Mesenchymal stem cell (in vitro differentiated cells and primary cell): ENCODE data around the gene JAKMIP1.
"Not testable (repeated sequence)": the region's sequence is repeated elsewhere in the genome, so short reads cannot be mapped to it uniquely, and the experiment has no call there.

ENCODE experiments used
- DNase-seq: peaks from one replicate; pipeline ENCODE4 v3.0.0-alpha.2; 2013
- H2AFZ ChIP-seq: one replicate; pipeline ENCODE4 v1.6.1; 2013; ENCODE audit warnings: low read depth, mild to moderate bottlenecking, control low read depth, inconsistent platforms, low read length, moderate library complexity
- H2AK5ac ChIP-seq: 2 replicates; pipeline ENCODE4 v1.6.1; 2013; ENCODE audit warnings: low read length, moderate library complexity, mild to moderate bottlenecking, inconsistent platforms; ENCODE audit not compliant: severe bottlenecking
- H2BK120ac ChIP-seq: one replicate; pipeline ENCODE4 v1.6.1; 2013; ENCODE audit warnings: low read depth, mild to moderate bottlenecking, inconsistent platforms, low read length, moderate library complexity
- H2BK12ac ChIP-seq, 2 experiments: one replicate each; pipeline ENCODE4 v1.6.1; 2013; ENCODE audit warnings: inconsistent platforms in 2 of 2, low read length in 2 of 2, mild to moderate bottlenecking in 2 of 2, moderate library complexity in 2 of 2, control low read depth in 1 of 2
- H2BK15ac ChIP-seq: one replicate; pipeline ENCODE4 v1.6.1; 2013; ENCODE audit warnings: mild to moderate bottlenecking, low read depth, inconsistent platforms; ENCODE audit not compliant: poor library complexity, severe bottlenecking
- H2BK5ac ChIP-seq: 2 replicates; pipeline ENCODE4 v1.6.1; 2013; ENCODE audit warnings: low read depth, mild to moderate bottlenecking, low read length, control low read depth, inconsistent platforms; ENCODE audit not compliant: poor library complexity, severe bottlenecking
- H3K14ac ChIP-seq, 2 experiments: one replicate each; pipeline ENCODE4 v1.6.1; 2013; ENCODE audit warnings: inconsistent platforms in 2 of 2, low read length in 2 of 2, control low read depth in 1 of 2, mild to moderate bottlenecking in 1 of 2, moderate library complexity in 1 of 2
- H3K18ac ChIP-seq, 2 experiments: one replicate each; pipeline ENCODE4 v1.6.1; 2013; ENCODE audit warnings: inconsistent platforms in 2 of 2, low read length in 2 of 2, control low read depth in 1 of 2, low read depth in 1 of 2, mild to moderate bottlenecking in 1 of 2
- H3K23ac ChIP-seq, 2 experiments: one replicate each; pipeline ENCODE4 v1.6.1; 2013; ENCODE audit warnings: inconsistent platforms in 2 of 2, low read length in 2 of 2, mild to moderate bottlenecking in 2 of 2, moderate library complexity in 2 of 2, control low read depth in 1 of 2
- H3K27ac ChIP-seq: 2 replicates; pipeline ENCODE4 v1.5.1; 2013; ENCODE audit warnings: mild to moderate bottlenecking, moderate library complexity, low read length, control low read depth, inconsistent platforms; ENCODE audit not compliant: poor library complexity, severe bottlenecking
- H3K27me3 ChIP-seq, 2 experiments: 2 replicates each; pipeline versions ENCODE4 v1.6.1 to v1.7.0; 2013; ENCODE audit warnings: low read length in 2 of 2, mild to moderate bottlenecking in 2 of 2, moderate library complexity in 2 of 2, control low read depth in 1 of 2, inconsistent platforms in 1 of 2; ENCODE audit not compliant: control insufficient read depth in 1 of 2, insufficient read depth in 1 of 2
- H3K36me3 ChIP-seq, 2 experiments: 2 replicates each; pipeline versions ENCODE4 v1.6.1 to v1.7.0; 2013; ENCODE audit warnings: low read length in 2 of 2, control low read depth in 1 of 2, inconsistent platforms in 1 of 2, low read depth in 1 of 2, mild to moderate bottlenecking in 1 of 2; ENCODE audit not compliant: insufficient read depth in 2 of 2, control insufficient read depth in 1 of 2
- H3K4ac ChIP-seq, 2 experiments: one replicate each; pipeline ENCODE4 v1.6.1; 2013; ENCODE audit warnings: inconsistent platforms in 2 of 2, low read length in 2 of 2, mild to moderate bottlenecking in 2 of 2, moderate library complexity in 2 of 2, control low read depth in 1 of 2, low read depth in 1 of 2
- H3K4me1 ChIP-seq: 2 replicates; pipeline ENCODE4 v1.6.1; 2013; ENCODE audit warnings: low read depth, low read length, control low read depth; ENCODE audit not compliant: control insufficient read depth, insufficient read depth
- H3K4me2 ChIP-seq: 2 replicates; pipeline ENCODE4 v1.6.1; 2013; ENCODE audit warnings: low read length, mild to moderate bottlenecking, inconsistent platforms; ENCODE audit not compliant: poor library complexity, severe bottlenecking
- H3K4me3 ChIP-seq, 2 experiments: 2 replicates each; pipeline versions ENCODE4 v1.5.1 to v1.7.0; 2013; ENCODE audit warnings: low read length in 2 of 2, mild to moderate bottlenecking in 2 of 2, control low read depth in 1 of 2, low read depth in 1 of 2; ENCODE audit not compliant: insufficient read depth in 1 of 2
- H3K79me1 ChIP-seq: replicated peaks from 2 replicates; pipeline ENCODE4 v1.6.1; 2013; ENCODE audit warnings: mild to moderate bottlenecking, control low read depth, low read length, inconsistent platforms; ENCODE audit not compliant: poor library complexity, severe bottlenecking
- H3K9ac ChIP-seq: 2 replicates; pipeline ENCODE4 v1.7.0; 2013; ENCODE audit warnings: mild to moderate bottlenecking, low read length, moderate library complexity
- H3K9me3 ChIP-seq: 2 replicates; pipeline ENCODE4 v1.7.0; 2013; ENCODE audit warnings: mild to moderate bottlenecking, low read length; ENCODE audit not compliant: control insufficient read depth
- H4K8ac ChIP-seq: one replicate; pipeline ENCODE4 v1.6.1; 2013; ENCODE audit warnings: inconsistent platforms, mild to moderate bottlenecking, low read length, moderate library complexity
- H4K91ac ChIP-seq: one replicate; pipeline ENCODE4 v1.6.1; 2013; ENCODE audit warnings: mild to moderate bottlenecking, low read length, inconsistent platforms
- WGBS: methylation state at CpG from one replicate; pipeline ENCODE4 v1.1.7; 2013; ENCODE audit warnings: mixed read lengths; 5-methylcytosine and 5-hydroxymethylcytosine counted together

Gene JAKMIP1

DNA sequence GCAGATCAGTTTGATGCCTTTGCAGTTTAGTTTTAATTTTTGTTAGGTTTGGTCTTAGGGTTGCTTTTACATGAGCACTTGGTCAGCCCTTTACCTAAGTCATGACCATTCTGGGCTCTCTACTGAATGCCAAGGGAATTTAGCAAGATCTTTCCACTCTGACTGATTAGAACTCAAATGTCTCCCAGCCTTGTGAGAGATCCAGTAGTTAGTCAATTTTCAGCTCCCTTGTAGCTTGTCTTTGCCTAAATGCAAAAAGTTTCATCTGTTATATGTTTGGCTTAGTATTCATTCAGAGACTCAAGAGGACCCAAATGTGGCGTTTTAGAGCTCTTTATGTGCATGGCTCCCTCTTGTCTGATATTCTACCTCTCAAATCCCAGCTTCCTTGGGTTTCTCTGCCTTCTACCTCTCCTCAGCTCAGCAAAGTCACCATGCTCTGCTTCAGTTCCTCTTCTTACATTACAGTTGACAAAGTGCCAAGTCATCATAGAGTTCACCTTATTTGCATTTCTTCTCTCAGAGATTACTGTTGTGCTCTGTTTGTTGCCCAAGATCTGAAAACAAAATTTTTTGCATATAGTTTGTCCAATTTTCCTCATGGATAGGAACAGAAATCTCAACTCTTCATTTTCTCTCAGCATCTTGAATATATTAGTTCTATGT is 17.5 kb upstream of the JAKMIP1 start:
- no peak overlapping the region for H4K8ac ChIP-seq
- H2AFZ ChIP-seq = no peak overlapping the region
- H3K23ac ChIP-seq = no peak overlapping the region
- peaks cover 25 to 33% of the 10 kb centered on the region in 2 experiments for H3K27me3 ChIP-seq
- no peak overlapping the region for H3K4ac ChIP-seq
- no peaks in the 10 kb centered on the region for H3K79me1 ChIP-seq
- H2BK5ac ChIP-seq = no peak overlapping the region
- H3K27ac ChIP-seq = no peak overlapping the region
- no peak overlapping the region for H3K18ac ChIP-seq
- H3K4me2 ChIP-seq = no peak overlapping the region
- H2BK12ac ChIP-seq = no peak overlapping the region
- no peak overlapping the region for H2BK120ac ChIP-seq
- H2BK15ac ChIP-seq = no peak overlapping the region
- H2AK5ac ChIP-seq = no peak overlapping the region
- H3K36me3 ChIP-seq = peaks cover 0 to 6% of the 10 kb centered on the region in 2 experiments
- no peak overlapping the region for H3K4me3 ChIP-seq
- H3K14ac ChIP-seq = no peak overlapping the region
- peaks cover 18% of the 10 kb centered on the region for H3K9me3 ChIP-seq
- no peak overlapping the region for H4K91ac ChIP-seq
- H3K9ac ChIP-seq = no peak overlapping the region
- peaks cover 5% of the 10 kb centered on the region for H3K4me1 ChIP-seq
- DNase-seq = no peak
- 51% methylated on average over 1 of the region's 1 CpG for WGBS

DNA sequence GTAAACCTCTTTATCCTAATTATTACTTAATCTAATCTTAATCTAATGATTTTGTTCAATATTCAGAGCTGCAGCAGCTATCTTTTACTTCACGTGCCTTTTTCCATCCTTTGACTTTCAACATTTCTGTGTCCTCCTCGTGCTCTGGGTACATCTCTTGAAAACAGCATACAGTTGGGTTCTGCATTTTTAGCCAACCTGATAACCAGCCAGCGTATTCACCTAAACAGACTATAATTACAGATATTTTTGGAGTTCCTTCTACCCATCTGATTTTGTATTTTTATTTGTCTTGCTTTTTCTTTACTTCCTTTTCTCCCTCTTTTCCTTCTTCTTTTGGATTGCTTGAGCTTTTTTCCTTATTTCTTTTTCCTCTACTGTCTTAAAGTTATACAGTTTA is 16.2 kb upstream of the JAKMIP1 start:
- Histone ChIP-seq H2BK5ac (no peak overlapping the region), H3K4me2 (no peak overlapping the region), H3K18ac (no peak overlapping the region), H3K4me3 (no peak overlapping the region), H3K4me1 (no peaks in the 10 kb centered on the region), H2AFZ (no peak overlapping the region), H3K23ac (no peak overlapping the region), H3K36me3 (no peaks in the 10 kb centered on the region), H3K4ac (no peak overlapping the region), H2BK120ac (no peak overlapping the region), H3K27me3 (peaks cover 19 to 25% of the 10 kb centered on the region in 2 experiments), H3K9ac (no peak overlapping the region), H4K8ac (no peak overlapping the region), H3K27ac (no peak overlapping the region), H3K79me1 (no peaks in the 10 kb centered on the region), H2BK12ac (no peak overlapping the region), H2AK5ac (no peak overlapping the region), H3K14ac (no peak overlapping the region), H2BK15ac (no peak overlapping the region), H4K91ac (no peak overlapping the region), H3K9me3 (peaks cover 13% of the 10 kb centered on the region)
- no peak for DNase-seq
- WGBS = 48% methylated on average over 2 of the region's 3 CpGs

DNA sequence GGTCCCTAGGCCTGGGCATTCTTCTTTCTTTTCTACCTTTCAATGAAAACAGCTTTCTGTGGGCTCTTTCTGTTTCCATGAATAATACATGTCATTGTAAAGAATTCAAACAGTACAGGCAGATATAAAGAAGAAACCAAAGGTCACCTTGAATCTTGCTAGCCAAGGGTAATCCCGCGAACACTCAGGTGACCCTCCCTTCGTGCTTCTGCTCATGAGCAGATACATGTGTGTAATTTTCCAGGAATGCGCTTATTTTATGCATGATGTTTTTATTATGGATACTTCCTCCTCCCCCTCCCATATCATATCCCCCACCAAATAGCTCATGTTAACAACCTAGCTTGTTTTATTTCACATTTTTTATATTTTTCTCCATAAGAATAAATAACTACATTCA is 9.6 kb upstream of the JAKMIP1 start:
- no peak overlapping the region for H2BK120ac ChIP-seq
- no peak overlapping the region for H3K23ac ChIP-seq
- H4K91ac ChIP-seq = no peak overlapping the region
- no peak overlapping the region for H3K14ac ChIP-seq
- H3K79me1 ChIP-seq = no peaks in the 10 kb centered on the region
- H3K4me3 ChIP-seq = no peak overlapping the region
- 74% methylated on average over 3 of the region's 4 CpGs for WGBS
- H3K27me3 ChIP-seq = peaks cover 13 to 14% of the 10 kb centered on the region in 2 experiments
- H3K4ac ChIP-seq = no peak overlapping the region
- peaks cover 5% of the 10 kb centered on the region for H3K9me3 ChIP-seq
- H4K8ac ChIP-seq = no peak overlapping the region
- no peak overlapping the region for H3K27ac ChIP-seq
- no peak overlapping the region for H2BK15ac ChIP-seq
- no peak overlapping the region for H3K4me2 ChIP-seq
- no peak overlapping the region for H3K9ac ChIP-seq
- H2AK5ac ChIP-seq = no peak overlapping the region
- no peak overlapping the region for H2AFZ ChIP-seq
- H2BK5ac ChIP-seq = no peak overlapping the region
- H3K36me3 ChIP-seq = no peaks in the 10 kb centered on the region
- H3K4me1 ChIP-seq = no peaks in the 10 kb centered on the region
- DNase-seq = no peak
- H3K18ac ChIP-seq = no peak overlapping the region
- no peak overlapping the region for H2BK12ac ChIP-seq

- not testable (repeated sequence) for H2BK12ac ChIP-seq, H3K4ac ChIP-seq, H4K8ac ChIP-seq, DNase-seq, H3K36me3 ChIP-seq, H3K23ac ChIP-seq, H2BK5ac ChIP-seq, H3K79me1 ChIP-seq, H2BK15ac ChIP-seq, H3K27ac ChIP-seq, H3K4me3 ChIP-seq, H2BK120ac ChIP-seq, H4K91ac ChIP-seq, H3K9ac ChIP-seq, H3K14ac ChIP-seq, H2AK5ac ChIP-seq, H3K4me1 ChIP-seq, H2AFZ ChIP-seq, H3K18ac ChIP-seq, H3K4me2 ChIP-seq, H3K9me3 ChIP-seq
- 88% methylated on average over 3 of the region's 4 CpGs for WGBS
- peaks cover 17 to 20% of the 10 kb centered on the region in 2 experiments for H3K27me3 ChIP-seq
Measured at GRCh38 chr4:6209291-6209690, 8.9 kb upstream of the JAKMIP1 start.
